K562 (cell line): ENCODE data around the gene SH3TC1. TPM values are rescaled to one million over a fixed set of nuclear protein-coding genes. Genes with fewer than 3 reads are reported as not detected.

ENCODE experiments used
- ATAC-seq: fragments of 200-7000 bp; cut with Tn5 transposase; 3 replicates; pipeline ENCODE4 v1.9.1; 2020; ENCODE audit warnings: moderate library complexity
- BruUV-seq: library from RNA; stranded (reverse); fragments of 400-500 nt; replicated peaks from 2 replicates; lab custom pipeline; 2021; lab: Mats Ljungman, UMichigan
- CTCF ChIA-PET: fragments of 300-600 bp; formaldehyde crosslinking; extraction: SDS; loops from one replicate; lab custom pipeline; 2021; ENCODE audit warnings: low intra/inter-chr PET ratio; lab: Yijun Ruan, JAX
- POLR2A ChIA-PET: fragments of 300-600, 350-650 bp; sonication (Branson Sonifier 250); formaldehyde crosslinking; extraction: SDS; loops from one replicate; lab custom pipeline; 2021; ENCODE audit warnings: antibody characterized with exemption, inconsistent platforms; lab: Yijun Ruan, JAX
- DNase-seq, 4 experiments: peaks; one replicate each; pipeline versions ENCODE4 v3.0.0 to v3.0.0-alpha.2; 2011 to 2018; ENCODE audit warnings: low spot score in 3 of 4, mixed read lengths in 3 of 4; ENCODE audit errors: extremely low read depth in 1 of 4
- FAIRE-seq: peaks from 2 replicates; lab custom pipeline; 2011; peaks lifted over from hg19 to GRCh38; lab: Jason Lieb, UNC
- H2AFZ ChIP-seq: 2 replicates; pipeline ENCODE4 v1.6.0; 2011; ENCODE audit warnings: low read depth, low read length, control low read depth, inconsistent platforms
- H3K27ac ChIP-seq: fragments of 200-600 bp; 3 replicates; pipeline ENCODE4 v1.8.0; 2011; ENCODE audit warnings: low read depth, mild to moderate bottlenecking, control low read depth, inconsistent platforms, low read length, moderate library complexity, mixed read lengths; ENCODE audit errors: extremely low read depth
- H3K27me3 ChIP-seq, 2 experiments: fragments of 300-600 bp in 1 of 2; 2 replicates in 1 of 2; 3 replicates in 1 of 2; pipeline versions ENCODE4 v1.6.0 to v1.8.0; 2011; ENCODE audit warnings: inconsistent platforms in 2 of 2, low read length in 2 of 2, mild to moderate bottlenecking in 1 of 2, mixed read lengths in 1 of 2, moderate library complexity in 1 of 2; ENCODE audit not compliant: control insufficient read depth in 2 of 2, insufficient read depth in 2 of 2
- H3K36me3 ChIP-seq: fragments of 300-600 bp; 3 replicates; pipeline ENCODE4 v1.8.0; 2011; ENCODE audit warnings: mild to moderate bottlenecking, low read length, inconsistent platforms; ENCODE audit not compliant: control insufficient read depth, insufficient read depth
- H3K4me1 ChIP-seq, 2 experiments: fragments of 200-600 bp in 1 of 2; replicated peaks in 1 of 2; 2 replicates in 1 of 2; 3 replicates in 1 of 2; pipeline versions ENCODE4 v1.5.1 to v1.8.0; 2011; ENCODE audit warnings: inconsistent platforms in 2 of 2, low read length in 2 of 2, mild to moderate bottlenecking in 1 of 2, mixed read lengths in 1 of 2, moderate library complexity in 1 of 2; ENCODE audit not compliant: control insufficient read depth in 2 of 2, insufficient read depth in 2 of 2
- H3K4me2 ChIP-seq: 2 replicates; pipeline ENCODE4 v1.6.1; 2011; ENCODE audit warnings: low read length, control low read depth, inconsistent platforms, mixed read lengths; ENCODE audit not compliant: insufficient read depth
- H3K4me3 ChIP-seq: fragments of 200-600 bp; sonication (generic), shearing (Covaris generic); 2 replicates; pipeline ENCODE4 v1.5.1; 2016; ENCODE audit warnings: control low read depth, inconsistent platforms
- H3K79me2 ChIP-seq: fragments of 200-600 bp; 3 replicates; pipeline ENCODE4 v1.8.0; 2011; ENCODE audit warnings: low read length, inconsistent platforms; ENCODE audit not compliant: control insufficient read depth, insufficient read depth
- H3K9ac ChIP-seq, 2 experiments: 2 replicates each; pipeline versions ENCODE4 v1.6.0 to v1.6.1; 2011; ENCODE audit warnings: low read depth in 2 of 2, low read length in 2 of 2, control low read depth in 1 of 2, inconsistent platforms in 1 of 2, mild to moderate bottlenecking in 1 of 2, mixed read lengths in 1 of 2; ENCODE audit not compliant: insufficient read depth in 1 of 2
- H3K9me1 ChIP-seq: one replicate; pipeline ENCODE4 v1.6.0; 2011; ENCODE audit warnings: inconsistent platforms, mild to moderate bottlenecking, low read length, moderate library complexity; ENCODE audit not compliant: control insufficient read depth, insufficient read depth
- H3K9me3 ChIP-seq: replicated peaks from 2 replicates; pipeline ENCODE4 v1.5.1; 2011; ENCODE audit warnings: low read depth, low read length, inconsistent platforms; ENCODE audit not compliant: control insufficient read depth, insufficient read depth
- H4K20me1 ChIP-seq: replicated peaks from 2 replicates; pipeline ENCODE4 v1.6.1; 2011; ENCODE audit warnings: low read length, inconsistent platforms, mixed read lengths; ENCODE audit not compliant: control insufficient read depth, insufficient read depth
- HNRNPL ChIP-seq: fragments of 200-400 bp; formaldehyde crosslinking; IDR thresholded peaks from 2 replicates; pipeline ENCODE4 v1.6.1; 2017; ENCODE audit warnings: low read depth, mild to moderate bottlenecking, low read length
- RBBP5 ChIP-seq: fragments of 200-600 bp; sonication (generic); IDR thresholded peaks from 2 replicates; pipeline ENCODE4 v1.6.1; 2012; ENCODE audit warnings: borderline replicate concordance, mild to moderate bottlenecking, low read length, control low read depth, inconsistent platforms; ENCODE audit not compliant: insufficient read depth, poor library complexity, severe bottlenecking
- TCF15 ChIP-seq: fragments of 250-450 bp; sonication (Bioruptor Pico); IDR thresholded peaks from 2 replicates; pipeline ENCODE4 v1.8.0; 2022; ENCODE audit warnings: moderate library complexity, mild to moderate bottlenecking, inconsistent platforms
- ZBTB33 ChIP-seq: sonication (generic); formaldehyde crosslinking; IDR thresholded peaks from 2 replicates; pipeline ENCODE4 v1.8.1; 2023; ENCODE audit warnings: mild to moderate bottlenecking, missing genetic modification reagents
- ZBTB49 ChIP-seq: sonication (generic); formaldehyde crosslinking; IDR thresholded peaks from 2 replicates; pipeline ENCODE4 v1.8.0; 2022; ENCODE audit warnings: missing genetic modification reagents, mild to moderate bottlenecking, borderline replicate concordance
- ZFX ChIP-seq: sonication (generic); formaldehyde crosslinking; IDR thresholded peaks from 2 replicates; pipeline ENCODE4 v1.8.0; 2022; ENCODE audit warnings: mild to moderate bottlenecking, missing genetic modification reagents, moderate library complexity
- ZNF232 ChIP-seq: sonication (generic); formaldehyde crosslinking; IDR thresholded peaks from 2 replicates; pipeline ENCODE4 v1.8.0; 2022; ENCODE audit warnings: mild to moderate bottlenecking, missing genetic modification reagents
- ZNF277 ChIP-seq: fragments of 250-450 bp; sonication (Bioruptor Pico); IDR thresholded peaks from 2 replicates; pipeline ENCODE4 v1.8.0; 2022; ENCODE audit warnings: inconsistent platforms, mild to moderate bottlenecking, moderate library complexity, borderline replicate concordance
- WGBS: fragments of 100-300 bp; shearing (Covaris generic); methylation state at CpG from one replicate; pipeline ENCODE4 v1.1.6; 2016; ENCODE audit warnings: low coverage, mixed read lengths; ENCODE audit not compliant: insufficient coverage; ENCODE audit errors: missing lambda C conversion rate; 5-methylcytosine and 5-hydroxymethylcytosine counted together
- in situ Hi-C: fragments of 300-500 bp; cut with MboI; formaldehyde crosslinking; loops from 4 replicates; pipeline ENCODE4 v1.15.0; 2018; ENCODE audit warnings: inconsistent platforms, mixed read lengths
- intact Hi-C: fragments of 100-400 bp; cut with micrococcal nuclease; formaldehyde crosslinking; loops from 2 replicates; pipeline ENCODE4 v1.14.2; 2022
- polyA plus RNA-seq, 8 experiments: library from polyadenylated mRNA; depleted of rRNA in 4 of 8; stranded (reverse) in 5 of 8; unstranded in 3 of 8; fragments of >200 nt; fragmentation: Nextera tagmentation in 2 of 8; fragmentation: Illumina TruSeq in 1 of 8; extraction: Ambion mirVana in 2 of 8; extraction: Trizol in 1 of 8; gene quantifications; 2 replicates each; pipeline versions ENCODE4 v1.2.1 to v1.2.3, GENCODE V29; 2011 to 2014; ENCODE audit warnings: inconsistent platforms in 1 of 8, missing spikeins in 1 of 8
- total RNA-seq, 7 experiments: library from RNA; depleted of rRNA in 6 of 7; stranded (reverse); fragments of >200 nt in 6 of 7; fragmentation: Illumina TruSeq in 2 of 7; extraction: Trizol in 2 of 7; gene quantifications; 2 replicates each; pipeline versions ENCODE4 v1.2.1 to v1.2.3, GENCODE V29; 2011 to 2021; ENCODE audit warnings: low replicate concordance in 1 of 7

SH3TC1 gene
- total and polyA plus RNA-seq, 9 of the 15 experiments (the other 6 are each of a cell fraction or from before 2014, with no cell fraction given), result 0.04 to 2.1 (median 0.48) TPM; not detected in 1

- Histone ChIP-seq H4K20me1 (no peaks in the 10 kb centered on the region; the same call in 1 of the 2 replicates), H3K4me2 (no peak within 1 kb of the TSS), H3K4me1 (peaks cover 0 to 28% of the 10 kb centered on the region in 2 experiments; a peak in 4 of 5 replicates), H3K4me3 (no peak within 1 kb of the TSS), H3K27ac (no peak within 1 kb of the TSS), H2AFZ (no peak within 1 kb of the TSS), H3K36me3 (no peaks in the 10 kb centered on the region)
- 80% methylated on average over 50 of the region's 111 CpGs for WGBS
- ATAC-seq, result no peak
- DNase-seq, result no peak
- in situ Hi-C loops, result no loop called here
- no peak for FAIRE-seq
- no peak for TF ChIP-seq ZFX
- peak; percentile 71; the same call in 1 of the 2 replicates for TF ChIP-seq ZBTB33 (CRISPR knock-in tag)
- no peak for TF ChIP-seq RBBP5
- TF ChIP-seq TCF15 (CRISPR knock-in tag), result no peak
- TF ChIP-seq HNRNPL, result peak; percentile 28; the same call in 1 of the 2 replicates
- no peak for TF ChIP-seq ZNF277
- no peak for TF ChIP-seq ZBTB49 (CRISPR knock-in tag)
- no peak for TF ChIP-seq ZNF232 (CRISPR knock-in tag)
- TF ChIP-seq, all 486 proteins: peak for 2
- ChIA-PET POLR2A (interaction anchor here (1.1 to 1.2 kb wide), 2 partner anchors 11 to 24 kb away, joined by 3 to 5 read pairs; no protein-coding TSS in a partner anchor), CTCF (no interaction called here)
- Histone ChIP-seq H3K9me3 (no peaks in the 10 kb centered on the region), H3K9me1 (peaks cover 4% of the 10 kb centered on the region), H3K27me3 (peaks cover 0 to 39% of the 10 kb centered on the region in 2 experiments), H3K79me2 (no peaks in the 10 kb centered on the region), H3K9ac (no peak within 1 kb of the TSS)
- intact Hi-C loops, result no loop called here
- no TSS peak for BruUV-seq
Observed at GRCh38 chr4:8269535-8270417, 70.7 kb downstream of the SH3TC1 start, which contains the start of gene HTRA3. TSS of gene HTRA3 (plus strand) at chr4:8269754. CDS start at chr4:8269969, 215 bp downstream.
